ENCODE measurements around the gene LIPE. TPM values are rescaled to one million over a fixed set of nuclear protein-coding genes. Genes with fewer than 3 reads are reported as not detected.
A peak's percentile ranks its signal among the peaks of the same experiment; 100 is the strongest.

Gene LIPE
- total and polyA plus RNA-seq, 7 donors: 1.6 to 48.0 (median 7.5) TPM

DNA sequence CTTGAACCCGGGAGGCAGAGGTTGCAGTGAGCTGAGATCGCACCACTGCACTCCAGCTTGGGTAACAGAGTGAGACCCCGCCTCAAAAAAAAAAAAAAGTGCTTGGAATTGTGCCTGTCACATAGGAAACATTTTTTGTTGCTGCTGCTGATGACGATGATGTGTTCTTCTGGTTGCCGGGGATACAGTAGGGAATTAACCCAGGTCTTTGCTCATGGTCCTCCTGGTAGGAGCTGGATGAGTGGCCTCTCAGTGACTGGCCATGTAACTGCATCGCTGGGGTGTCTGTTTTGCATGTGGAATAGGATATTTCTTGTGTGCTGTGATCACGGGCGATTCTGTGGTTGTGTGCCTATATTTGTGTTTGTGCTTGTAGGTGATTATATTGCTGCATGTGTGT lies 32.4 kb downstream of the LIPE start:
- DNase-seq: no peak
- H3K4me3 ChIP-seq: no peak overlapping the region
- peaks cover 5 to 18% (median 9%) of the 10 kb centered on the region in 3 donors for H3K27me3 ChIP-seq
- TF ChIP-seq, protein P1, sequence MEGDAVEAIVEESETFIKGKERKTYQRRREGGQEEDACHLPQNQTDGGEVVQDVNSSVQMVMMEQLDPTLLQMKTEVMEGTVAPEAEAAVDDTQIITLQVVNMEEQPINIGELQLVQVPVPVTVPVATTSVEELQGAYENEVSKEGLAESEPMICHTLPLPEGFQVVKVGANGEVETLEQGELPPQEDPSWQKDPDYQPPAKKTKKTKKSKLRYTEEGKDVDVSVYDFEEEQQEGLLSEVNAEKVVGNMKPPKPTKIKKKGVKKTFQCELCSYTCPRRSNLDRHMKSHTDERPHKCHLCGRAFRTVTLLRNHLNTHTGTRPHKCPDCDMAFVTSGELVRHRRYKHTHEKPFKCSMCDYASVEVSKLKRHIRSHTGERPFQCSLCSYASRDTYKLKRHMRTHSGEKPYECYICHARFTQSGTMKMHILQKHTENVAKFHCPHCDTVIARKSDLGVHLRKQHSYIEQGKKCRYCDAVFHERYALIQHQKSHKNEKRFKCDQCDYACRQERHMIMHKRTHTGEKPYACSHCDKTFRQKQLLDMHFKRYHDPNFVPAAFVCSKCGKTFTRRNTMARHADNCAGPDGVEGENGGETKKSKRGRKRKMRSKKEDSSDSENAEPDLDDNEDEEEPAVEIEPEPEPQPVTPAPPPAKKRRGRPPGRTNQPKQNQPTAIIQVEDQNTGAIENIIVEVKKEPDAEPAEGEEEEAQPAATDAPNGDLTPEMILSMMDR (IDR thresholded peaks at IDR 0.05): no peak
- TF ChIP-seq POLR2A (IDR thresholded peaks at IDR 0.05) (no peak), EP300 (IDR thresholded peaks at IDR 0.05) (no peak), POLR2AphosphoS5 (IDR thresholded peaks at IDR 0.05) (no peak)
- no peaks in the 10 kb centered on the region for H3K36me3 ChIP-seq
- intact Hi-C loops (cut with DNase I): loop anchor here (5.0 kb wide), 1 partner anchor 67 kb away; the partner anchor contains the start of gene MEGF8
- H3K4me1 ChIP-seq: peaks cover 0 to 18% (median 12%) of the 10 kb centered on the region in 4 donors
- no peaks in the 10 kb centered on the region for H3K9me3 ChIP-seq
- H3K27ac ChIP-seq: no peak overlapping the region
- 84 to 88% methylated on average over 8 of the region's 8 CpGs for WGBS, 2 donors

DNA sequence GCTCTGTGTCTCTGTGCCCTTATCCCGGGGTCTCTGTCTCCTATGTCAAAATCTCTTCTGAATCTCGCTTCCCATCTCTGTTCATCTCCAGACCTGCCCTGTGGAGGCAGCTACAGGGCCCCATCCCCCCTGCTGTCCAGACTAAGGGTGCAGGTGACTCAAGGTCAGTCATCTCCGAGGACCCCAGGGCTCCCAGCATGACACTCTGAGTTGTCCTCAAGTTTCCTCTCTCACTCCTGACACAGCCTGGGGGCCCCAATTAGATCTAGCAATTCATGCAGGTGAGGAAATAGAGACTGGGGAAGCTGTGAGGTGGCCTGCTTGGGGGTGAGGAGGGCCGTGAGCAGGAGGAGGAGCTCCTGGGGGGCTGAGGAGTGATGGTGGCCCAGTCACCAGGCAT lies 35.0 kb downstream of the LIPE start:
- intact Hi-C loops (cut with DNase I): no loop called here
- no peak overlapping the region for H3K27ac ChIP-seq
- peaks cover 0 to 12% (median 7%) of the 10 kb centered on the region in 4 donors for H3K4me1 ChIP-seq
- H3K4me3 ChIP-seq: no peak overlapping the region
- H3K27me3 ChIP-seq: peaks cover 18 to 44% (median 32%) of the 10 kb centered on the region in 3 donors
- H3K36me3 ChIP-seq: no peaks in the 10 kb centered on the region
- no peak for TF ChIP-seq EP300 (IDR thresholded peaks at IDR 0.05)
- no peak for DNase-seq
- WGBS, 2 donors: 66 to 73% methylated on average over 4 of the region's 4 CpGs
- no peaks in the 10 kb centered on the region for H3K9me3 ChIP-seq

DNA sequence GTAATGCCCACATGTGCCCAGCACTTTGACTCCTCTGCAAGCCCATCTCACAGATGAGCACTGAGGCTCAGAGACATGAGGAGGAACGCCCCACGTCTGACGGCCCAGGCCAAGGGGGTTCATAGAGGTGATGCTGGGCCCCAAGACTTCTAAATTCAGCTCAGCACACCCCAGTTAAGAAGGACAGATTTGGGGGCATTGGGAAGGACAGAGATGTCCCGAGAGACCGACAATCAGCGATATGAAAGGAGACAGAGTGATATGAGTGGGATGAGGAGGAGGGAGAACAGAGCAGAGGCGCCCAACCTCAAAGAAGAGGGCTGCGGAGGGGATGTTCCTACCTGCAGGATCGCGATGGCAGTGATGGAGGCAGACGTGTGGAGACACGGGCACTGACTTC lies 37.3 kb downstream of the LIPE start, which contains the start of gene CNFN:
TSS of gene CNFN (minus strand) at position 399 of the 400 bp plus-strand sequence. CDS start 1,260 bp downstream, outside the sequence.
- 56% methylated on average over 12 of the region's 12 CpGs for WGBS, 2 donors
- Histone ChIP-seq H3K27me3 (peaks cover 19 to 64% (median 42%) of the 10 kb centered on the region in 3 donors), H3K27ac (no peak within 1 kb of the TSS), H3K4me1 (peaks cover 0 to 10% (median 7%) of the 10 kb centered on the region in 4 donors), H3K36me3 (no peaks in the 10 kb centered on the region), H3K4me3 (no peak within 1 kb of the TSS), H3K9me3 (no peaks in the 10 kb centered on the region)
- intact Hi-C loops (cut with DNase I): no loop called here
- no peak for DNase-seq
- TF ChIP-seq EP300 (IDR thresholded peaks at IDR 0.05): no peak
- TF ChIP-seq, protein P1 (IDR thresholded peaks at IDR 0.05): no peak
- no peak for TF ChIP-seq POLR2A (IDR thresholded peaks at IDR 0.05)
- no peak for TF ChIP-seq POLR2AphosphoS5 (IDR thresholded peaks at IDR 0.05)

DNA sequence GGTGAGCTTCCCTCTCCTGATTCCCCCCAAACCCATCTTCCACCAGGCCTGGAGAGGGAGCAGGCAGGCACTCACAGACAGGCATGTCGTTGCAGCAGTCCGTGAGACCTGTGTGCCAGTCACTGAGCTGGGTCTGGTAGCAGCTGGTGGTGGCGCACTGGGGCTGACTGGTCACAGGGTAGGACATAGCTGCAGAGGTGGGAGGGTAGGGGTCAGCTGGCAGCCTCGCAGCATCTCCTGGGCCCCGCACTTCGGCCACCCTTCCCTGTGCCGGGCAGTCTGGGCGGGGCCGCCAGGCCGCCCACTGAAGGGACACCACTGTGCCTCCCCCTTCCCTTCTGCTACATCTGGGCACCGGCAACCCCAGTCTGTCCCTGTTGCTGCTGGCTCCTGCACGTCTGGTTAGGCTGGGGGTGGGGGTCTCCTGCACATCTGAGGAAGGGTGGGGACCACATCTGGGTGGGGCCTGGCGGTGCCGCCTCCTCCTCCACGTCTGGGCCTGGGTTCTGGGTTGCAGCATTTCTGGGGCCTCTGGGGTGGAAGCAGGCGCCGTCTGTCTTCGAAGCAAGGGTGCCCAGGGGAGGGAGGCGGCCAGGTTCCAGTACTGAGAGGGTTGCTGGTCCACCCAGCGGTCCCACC lies 38.2 kb downstream of the LIPE start:
- no peak overlapping the region for H3K4me3 ChIP-seq
- intact Hi-C loops (cut with DNase I): no loop called here
- no peaks in the 10 kb centered on the region for H3K36me3 ChIP-seq
- H3K27ac ChIP-seq: no peak overlapping the region
- peaks cover 19 to 68% (median 42%) of the 10 kb centered on the region in 3 donors for H3K27me3 ChIP-seq
- DNase-seq: no peak
- WGBS, 2 donors: 68 to 76% methylated on average over 20 of the region's 20 CpGs
- no peaks in the 10 kb centered on the region for H3K9me3 ChIP-seq
- TF ChIP-seq POLR2A (IDR thresholded peaks at IDR 0.05) (no peak), EP300 (IDR thresholded peaks at IDR 0.05) (no peak), POLR2AphosphoS5 (IDR thresholded peaks at IDR 0.05) (no peak)
- TF ChIP-seq, protein P1 (IDR thresholded peaks at IDR 0.05): no peak
- H3K4me1 ChIP-seq: peaks cover 0 to 10% (median 7%) of the 10 kb centered on the region in 4 donors

DNA sequence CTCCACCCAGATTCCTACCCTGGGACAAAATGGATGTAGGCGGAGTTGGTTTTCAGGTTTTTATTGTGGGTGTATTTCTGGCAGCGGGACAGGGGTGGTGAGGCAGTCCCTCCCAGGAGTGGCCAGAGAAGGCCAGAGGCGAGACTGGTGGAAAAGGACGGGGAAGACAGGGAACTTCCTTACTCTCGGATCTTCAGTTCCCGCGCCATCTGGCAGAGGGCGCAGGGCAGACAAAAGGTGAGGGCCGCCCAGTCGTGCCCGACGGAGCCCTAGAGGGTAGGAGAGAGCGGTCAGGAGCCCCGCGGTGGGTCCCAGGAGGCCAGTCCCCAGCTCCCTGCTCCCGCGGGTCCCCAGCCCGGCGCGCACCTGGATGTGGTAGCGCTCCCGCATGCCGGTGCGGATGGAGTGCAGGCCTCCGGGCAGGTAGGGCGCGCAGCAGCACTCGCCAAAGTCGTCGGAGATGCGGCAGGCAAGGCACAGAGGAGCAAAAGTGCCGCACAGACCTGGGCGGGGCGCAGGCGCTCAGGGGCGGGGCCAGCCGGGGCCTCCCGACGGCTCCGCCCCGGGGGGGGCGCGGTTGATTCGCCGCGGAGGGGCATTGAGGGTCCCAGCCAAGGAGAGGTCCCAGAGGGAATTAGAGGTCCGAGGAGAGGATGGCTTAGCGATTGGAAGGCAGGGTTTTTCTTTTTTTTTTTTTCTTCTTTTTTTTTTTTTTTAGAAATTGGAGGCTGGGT lies 40.0 kb downstream of the LIPE start:
- WGBS, 2 donors: 1 to 3% methylated on average over 48 of the region's 48 CpGs
- Histone ChIP-seq H3K9me3 (no peaks in the 10 kb centered on the region), H3K36me3 (no peaks in the 10 kb centered on the region), H3K4me1 (peaks cover 0 to 10% (median 7%) of the 10 kb centered on the region in 4 donors), H3K27me3 (peaks cover 19 to 78% (median 42%) of the 10 kb centered on the region in 3 donors), H3K27ac (peak overlapping the region in 1 of 4 donors; percentile 49), H3K4me3 (peak overlapping the region in 3 of 4 donors; percentile 29 to 46 (median 41))
- intact Hi-C loops (cut with DNase I): no loop called here
- DNase-seq: peak; percentile 74
- no peak for TF ChIP-seq POLR2AphosphoS5 (IDR thresholded peaks at IDR 0.05)
- TF ChIP-seq, protein P1 (IDR thresholded peaks at IDR 0.05): peak in 3 of 4 experiments; percentile 24 to 35 (median 29)
